Hippocampal formation (tissue), 2 donors: Measurements from ENCODE around the gene IRF9.
"Not testable (repeated sequence)": the region's sequence is repeated elsewhere in the genome, so short reads cannot be mapped to it uniquely, and the experiment has no call there.

Experiments
- DNase-seq, 2 donors: peaks; one replicate each; lab custom pipeline; 2025; lab: John Stamatoyannopoulos, UW

Gene IRF9

GRCh38 chr14:24194873-24195185 is 33.8 kb downstream of the IRF9 start:
- no peak for DNase-seq

GRCh38 chr14:24195186-24196070 is 34.4 kb downstream of the IRF9 start, which contains the start of gene TM9SF1:
Gene TM9SF1 (minus strand): TSS chr14:24195441. CDS start chr14:24195019, 422 bp downstream.
- peak; percentile 74 to 76 for DNase-seq

GRCh38 chr14:24196071-24197055 is 35.3 kb downstream of the IRF9 start:
- DNase-seq, result no peak

- DNase-seq, result no peak
Measured at GRCh38 chr14:24197056-24197450, 36.0 kb downstream of the IRF9 start.

GRCh38 chr14:24198814-24199524 is 37.9 kb downstream of the IRF9 start:
- DNase-seq, result no peak

- not testable (repeated sequence) for DNase-seq
Measured at GRCh38 chr14:24202538-24202937, 41.5 kb downstream of the IRF9 start.

GRCh38 chr14:24203249-24203886 is 42.3 kb downstream of the IRF9 start:
- DNase-seq, result not testable (repeated sequence)

GRCh38 chr14:24204163-24205146 is 43.4 kb downstream of the IRF9 start:
- DNase-seq, result no peak

GRCh38 chr14:24206260-24207103 is 45.4 kb downstream of the IRF9 start:
- no peak for DNase-seq

GRCh38 chr14:24207104-24207551 is 46.1 kb downstream of the IRF9 start:
- no peak for DNase-seq

GRCh38 chr14:24207625-24208024 is 46.6 kb downstream of the IRF9 start:
- DNase-seq, result no peak

GRCh38 chr14:24211311-24211710 is 50.2 kb downstream of the IRF9 start:
- no peak for DNase-seq

GRCh38 chr14:24212924-24213865 is 52.1 kb downstream of the IRF9 start, which contains the start of gene CHMP4A:
Gene CHMP4A (minus strand): TSS chr14:24213488. CDS start chr14:24213439, 49 bp downstream.
- peak; percentile 89 to 90 for DNase-seq

GRCh38 chr14:24213866-24214662 is 53.0 kb downstream of the IRF9 start:
- DNase-seq, result no peak

- peak; percentile 82 to 91 for DNase-seq
Measured at GRCh38 chr14:24215495-24216344, 54.7 kb downstream of the IRF9 start, which contains the start of gene MDP1. Gene MDP1 (minus strand): TSS chr14:24216066. CDS start chr14:24215955, 111 bp downstream.
